IPS-NIHi11 (cell line): ENCODE measurements around the gene PRPS2.

ENCODE experiments used
- DNase-seq: peaks from one replicate; pipeline ENCODE4 v3.0.0; 2012; ENCODE audit warnings: mixed read lengths, low spot score

PRPS2 gene

DNA sequence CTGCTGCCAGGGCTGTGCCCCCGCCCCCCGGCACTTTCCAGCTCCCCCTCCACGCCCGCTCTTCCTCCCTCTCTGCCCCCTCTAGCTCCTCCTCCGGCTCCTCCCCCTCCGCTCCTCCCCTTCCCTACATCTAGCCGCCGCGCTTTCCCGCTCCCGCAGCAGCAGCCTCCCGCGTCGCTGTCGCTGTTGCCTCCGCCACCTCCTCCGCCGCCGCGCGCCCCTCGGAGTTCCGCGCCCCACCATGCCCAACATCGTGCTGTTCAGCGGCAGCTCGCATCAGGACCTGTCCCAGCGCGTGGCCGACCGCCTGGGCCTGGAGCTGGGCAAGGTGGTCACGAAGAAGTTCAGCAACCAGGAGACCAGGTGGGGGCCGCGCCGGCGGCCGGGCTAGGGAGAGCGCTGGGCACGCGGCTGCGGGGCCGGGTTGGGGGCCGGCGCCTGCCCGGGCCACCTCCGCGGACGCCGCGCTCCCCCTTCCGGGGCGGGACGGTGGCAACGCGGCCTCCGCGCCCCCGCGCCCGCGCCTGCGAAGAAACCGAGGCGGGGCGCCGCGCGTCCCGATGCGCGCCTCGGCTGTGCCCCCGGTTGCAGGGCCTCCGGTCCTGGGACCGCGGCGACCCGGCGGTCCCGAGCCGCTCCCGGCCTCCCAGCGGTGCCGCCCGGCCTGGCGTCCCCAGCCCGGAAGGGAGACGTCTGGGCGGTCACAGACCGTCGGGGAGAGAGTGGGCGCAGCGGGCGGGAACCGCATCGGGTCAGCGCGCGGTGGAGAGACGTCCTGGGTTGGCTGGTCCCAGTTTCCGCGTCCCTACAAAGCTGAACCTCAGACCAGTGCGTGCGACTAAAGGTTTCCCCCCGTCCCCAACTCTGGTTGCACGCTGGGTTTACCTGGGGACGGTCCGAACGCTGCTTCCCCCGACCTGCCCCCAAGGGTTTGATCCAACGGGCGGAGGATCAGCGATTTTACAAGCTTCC, at the start of gene PRPS2:
PRPS2 (plus strand) TSS at position 156 of the 972 bp plus-strand sequence; CDS start at position 242, 86 bp downstream.
- DNase-seq = peak; percentile 87

DNA sequence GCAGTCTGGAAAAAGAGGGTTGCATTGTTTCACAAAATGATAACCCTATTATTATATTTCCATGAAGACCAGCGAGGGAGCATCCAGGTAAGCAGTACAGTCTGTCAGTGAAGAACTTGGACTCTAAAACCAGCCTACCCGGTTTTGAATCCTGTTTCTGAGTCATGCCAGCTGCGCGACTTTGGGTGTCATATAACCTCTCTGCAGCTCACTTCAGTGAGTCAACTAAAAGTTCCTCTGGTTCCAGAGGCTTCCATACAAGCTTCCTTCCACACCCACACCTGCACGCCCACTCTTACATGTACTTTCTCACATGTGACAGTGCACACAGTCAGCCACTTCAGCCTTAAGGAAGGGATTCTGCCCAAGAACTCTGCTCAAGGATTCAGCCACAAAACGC, 49.8 kb upstream of the PRPS2 start:
- DNase-seq = peak; percentile 5

DNA sequence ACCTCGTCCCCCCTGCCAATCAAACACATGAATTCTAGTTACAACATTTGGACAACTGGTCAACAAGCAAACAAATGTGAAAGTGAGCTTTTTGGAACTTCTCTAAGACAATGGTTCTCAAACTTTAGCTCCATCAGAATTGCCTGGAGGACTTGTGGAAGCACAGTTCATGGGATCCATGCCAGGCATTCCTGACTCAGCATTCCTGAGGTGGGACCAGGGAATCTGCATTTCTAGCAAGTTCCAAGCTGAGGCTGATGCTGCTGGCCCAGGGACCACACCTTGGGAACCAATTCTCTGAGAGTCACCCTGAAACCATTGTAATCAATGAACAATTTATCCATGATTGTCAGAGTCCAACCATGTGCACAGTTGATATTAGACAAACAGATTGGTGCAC, 43.8 kb upstream of the PRPS2 start:
- DNase-seq = no peak

GRCh38 chrX:12751887-12752286, 39.3 kb upstream of the PRPS2 start:
- no peak for DNase-seq

DNA sequence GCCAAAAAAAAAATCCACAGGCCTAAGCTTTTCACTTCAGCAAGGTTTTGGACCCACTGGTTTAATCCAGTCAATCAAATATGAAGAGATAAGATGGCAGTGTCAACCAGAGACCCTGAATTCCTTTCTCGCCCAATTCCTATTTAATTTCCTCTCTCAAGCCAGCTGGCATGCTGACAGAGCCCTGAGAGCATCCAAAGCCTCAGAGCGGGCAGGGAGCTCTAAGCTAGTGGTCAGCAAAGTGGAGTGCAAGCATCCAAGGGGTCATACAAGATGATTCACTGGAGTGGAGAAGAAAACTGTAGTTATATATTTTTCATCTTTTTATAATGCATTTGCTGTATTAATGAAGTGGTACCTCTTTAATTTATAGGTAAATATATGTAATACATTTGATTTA, 37.8 kb upstream of the PRPS2 start:
- no peak for DNase-seq

- DNase-seq = no peak
Observed at GRCh38 chrX:12758291-12758690, 32.9 kb upstream of the PRPS2 start.

GRCh38 chrX:12767856-12768255, 23.4 kb upstream of the PRPS2 start:
- DNase-seq = no peak

- DNase-seq = no peak
Observed at GRCh38 chrX:12768491-12768890, 22.7 kb upstream of the PRPS2 start.

GRCh38 chrX:12770440-12770839, 20.8 kb upstream of the PRPS2 start:
- DNase-seq = no peak

GRCh38 chrX:12771445-12772069, 19.7 kb upstream of the PRPS2 start:
- peak; percentile 49 for DNase-seq

GRCh38 chrX:12777670-12778069, 13.5 kb upstream of the PRPS2 start:
- DNase-seq = no peak

- DNase-seq = no peak
Observed at GRCh38 chrX:12779534-12779933, 11.7 kb upstream of the PRPS2 start.

- no peak for DNase-seq
Observed at GRCh38 chrX:12788645-12789044, 2.6 kb upstream of the PRPS2 start.

DNA sequence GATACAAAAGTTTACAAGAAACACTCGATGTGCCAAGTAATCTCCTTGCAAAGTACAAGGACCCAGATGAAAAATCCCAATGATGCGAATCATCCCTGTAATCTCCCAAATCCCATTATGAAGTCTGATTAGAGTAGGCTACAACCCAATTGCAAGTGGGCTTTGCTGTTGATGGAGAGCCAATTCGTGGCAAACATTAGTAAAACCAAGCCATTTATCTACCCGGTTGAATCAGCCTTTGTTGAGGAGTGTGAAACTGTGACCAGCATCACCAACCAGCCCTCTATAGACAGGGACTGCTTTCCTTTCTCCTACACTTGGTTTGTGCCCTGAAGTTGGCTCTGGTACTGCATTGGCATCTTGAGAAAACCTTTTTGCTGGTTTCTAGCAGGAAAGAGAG, 1.2 kb upstream of the PRPS2 start:
- DNase-seq = no peak

GRCh38 chrX:12790885-12791256, 341 bp upstream of the PRPS2 start:
- DNase-seq = no peak

DNA sequence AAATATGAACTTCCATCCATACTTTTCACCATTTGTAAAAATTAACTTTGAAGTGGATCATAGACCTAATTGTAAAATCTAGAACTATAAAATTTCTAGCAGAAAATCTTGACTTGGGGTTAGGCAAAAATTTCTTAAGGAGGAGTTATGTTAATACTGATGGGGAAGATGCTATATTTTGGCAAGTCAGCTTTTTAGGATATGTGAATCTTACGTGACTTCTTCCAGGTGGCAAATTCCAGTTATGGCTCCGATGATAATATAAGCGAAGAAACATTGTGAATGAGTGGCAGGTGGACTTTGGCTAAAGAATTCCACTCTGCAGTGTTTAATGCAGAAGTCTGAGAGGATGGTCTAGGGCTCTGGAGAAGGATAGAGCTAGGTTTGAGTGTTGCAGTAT, 1.5 kb downstream of the PRPS2 start:
- no peak for DNase-seq

- no peak for DNase-seq
Observed at GRCh38 chrX:12794654-12795053, 3.4 kb downstream of the PRPS2 start.

DNA sequence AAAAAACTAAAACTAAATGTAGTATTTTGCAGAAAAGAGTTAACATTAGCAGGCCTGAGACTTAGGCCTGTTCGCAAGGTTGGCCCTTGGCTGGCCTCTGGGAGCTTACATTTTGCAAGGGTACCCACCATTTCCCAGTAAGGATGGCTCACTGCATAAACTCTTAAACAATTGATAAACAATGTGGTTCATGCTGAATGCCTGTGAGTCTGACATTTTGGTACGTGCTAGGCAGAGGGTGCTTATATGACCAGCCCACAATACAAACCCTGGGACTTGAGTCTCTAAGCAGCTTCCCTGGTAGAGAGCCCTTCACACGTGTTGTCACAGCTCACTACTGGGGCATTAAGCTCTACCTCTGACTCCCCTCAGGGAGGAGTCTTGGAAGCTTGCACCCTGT, 7.4 kb downstream of the PRPS2 start:
- DNase-seq = no peak

DNA sequence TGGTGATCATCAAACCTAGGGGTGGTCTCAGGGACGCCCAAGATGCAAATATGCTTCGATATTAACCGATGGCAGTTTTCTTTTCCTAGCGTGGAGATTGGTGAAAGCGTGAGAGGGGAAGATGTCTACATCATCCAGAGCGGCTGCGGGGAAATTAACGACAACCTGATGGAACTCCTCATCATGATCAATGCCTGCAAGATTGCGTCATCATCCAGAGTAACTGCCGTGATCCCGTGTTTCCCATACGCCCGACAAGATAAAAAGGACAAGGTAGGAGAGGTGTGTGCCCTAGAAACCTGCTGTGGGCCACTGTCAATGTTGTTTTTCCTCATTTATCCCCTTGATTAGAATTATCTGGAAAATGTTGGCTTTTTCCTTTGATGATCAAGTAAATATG, 7.9 kb downstream of the PRPS2 start:
- DNase-seq = no peak

- DNase-seq = no peak
Observed at GRCh38 chrX:12802741-12803140, 11.5 kb downstream of the PRPS2 start.

DNA sequence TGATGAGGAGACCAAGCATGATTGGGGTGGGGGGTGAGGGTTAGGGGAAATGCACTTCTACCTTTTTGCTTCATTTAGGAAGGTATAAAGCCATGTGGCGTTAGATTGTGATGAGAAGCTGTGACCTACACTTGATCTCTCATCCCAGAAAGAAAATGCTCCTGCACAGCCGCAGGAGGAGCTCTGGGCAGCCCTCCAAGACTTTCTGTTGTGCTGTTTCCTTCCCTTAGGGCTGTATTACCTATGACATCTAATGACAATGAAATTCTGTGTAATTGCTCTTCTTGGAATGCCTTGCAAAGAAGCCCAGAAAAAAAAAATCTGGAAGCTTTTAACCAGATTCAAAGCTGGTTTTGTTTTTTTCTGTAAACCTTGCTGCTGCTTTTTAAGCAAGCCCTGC, 13.4 kb downstream of the PRPS2 start:
- DNase-seq = no peak

GRCh38 chrX:12805333-12805732, 14.1 kb downstream of the PRPS2 start:
- no peak for DNase-seq

DNA sequence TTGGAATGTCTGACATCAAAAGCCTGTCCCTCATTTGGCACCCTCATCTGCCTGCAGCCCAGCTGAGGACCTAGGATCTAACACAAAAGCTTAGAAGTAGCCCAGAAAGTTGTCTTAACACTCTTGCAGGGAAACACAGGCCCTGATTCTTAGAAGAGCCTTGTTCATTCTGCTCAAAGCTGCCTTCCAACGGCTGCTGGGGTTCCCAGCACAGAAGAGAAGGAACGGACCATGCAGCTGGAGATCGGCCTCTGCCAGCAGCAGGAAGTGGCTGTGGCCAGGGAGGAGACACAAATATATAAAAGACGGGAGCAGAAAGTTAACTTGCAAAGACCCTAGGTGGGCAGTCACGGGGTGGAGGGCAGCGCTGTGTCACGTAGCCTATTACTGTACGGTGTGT, 20.4 kb downstream of the PRPS2 start:
- no peak for DNase-seq

GRCh38 chrX:12814420-12814819, 23.2 kb downstream of the PRPS2 start:
- peak; percentile 16 for DNase-seq
